HG02973 (cell line): Measurements from ENCODE around the gene NUMBL.

Experiments used
- ATAC-seq: cut with Tn5 transposase; IDR thresholded peaks from one replicate; pipeline ENCODE4 v1.9.1; 2021; ENCODE audit warnings: moderate library complexity; ENCODE audit not compliant: unreplicated experiment

NUMBL gene

GRCh38 chr19:40691421-40692211 is 1.2 kb upstream of the NUMBL start:
- no peak for ATAC-seq

GRCh38 chr19:40690693-40691420 is 406 bp upstream of the NUMBL start:
- peak; percentile 41 for ATAC-seq

- no peak for ATAC-seq
Observed at GRCh38 chr19:40689339-40690049, 957 bp downstream of the NUMBL start.

GRCh38 chr19:40688987-40689338 is 1.5 kb downstream of the NUMBL start:
- no peak for ATAC-seq

DNA sequence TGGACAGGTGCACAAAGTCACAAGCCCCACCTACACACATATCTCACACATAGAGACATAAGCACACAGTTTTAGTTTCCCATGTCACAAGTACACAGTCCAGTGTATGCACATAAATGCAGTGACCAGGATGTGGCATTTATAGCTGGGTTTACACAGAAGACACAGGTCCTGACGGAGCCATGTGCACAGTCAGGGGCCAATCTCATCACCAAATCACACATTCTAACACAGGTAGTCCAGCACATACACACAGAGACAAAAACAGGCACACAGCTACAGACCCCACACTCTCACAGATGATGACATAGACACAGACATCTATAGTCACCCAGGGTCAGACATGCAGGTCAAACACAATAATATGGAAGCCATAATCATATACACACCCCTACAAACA is 2.1 kb downstream of the NUMBL start:
- ATAC-seq, result no peak

DNA sequence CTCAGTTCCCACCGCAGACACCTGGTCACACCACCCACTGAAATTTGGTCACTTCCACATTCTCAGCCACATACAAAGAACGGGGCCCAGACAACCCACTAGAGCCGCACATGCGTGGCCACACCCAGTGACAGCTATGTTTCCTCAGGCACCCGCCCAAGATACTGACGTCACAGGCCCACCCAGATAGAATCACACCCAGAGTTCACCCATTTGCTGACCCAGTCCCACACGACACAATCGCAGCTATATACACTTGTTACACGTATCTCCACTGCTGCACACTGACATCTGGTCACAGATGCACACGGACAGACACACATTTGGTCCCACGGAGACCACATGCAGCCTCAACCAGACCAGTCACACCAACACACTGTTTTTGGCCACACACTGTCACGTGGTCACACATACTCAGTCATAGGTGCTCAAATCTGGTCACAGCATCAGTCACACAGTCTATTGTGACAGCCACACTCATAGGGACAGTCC is 2.9 kb downstream of the NUMBL start:
- no peak for ATAC-seq

DNA sequence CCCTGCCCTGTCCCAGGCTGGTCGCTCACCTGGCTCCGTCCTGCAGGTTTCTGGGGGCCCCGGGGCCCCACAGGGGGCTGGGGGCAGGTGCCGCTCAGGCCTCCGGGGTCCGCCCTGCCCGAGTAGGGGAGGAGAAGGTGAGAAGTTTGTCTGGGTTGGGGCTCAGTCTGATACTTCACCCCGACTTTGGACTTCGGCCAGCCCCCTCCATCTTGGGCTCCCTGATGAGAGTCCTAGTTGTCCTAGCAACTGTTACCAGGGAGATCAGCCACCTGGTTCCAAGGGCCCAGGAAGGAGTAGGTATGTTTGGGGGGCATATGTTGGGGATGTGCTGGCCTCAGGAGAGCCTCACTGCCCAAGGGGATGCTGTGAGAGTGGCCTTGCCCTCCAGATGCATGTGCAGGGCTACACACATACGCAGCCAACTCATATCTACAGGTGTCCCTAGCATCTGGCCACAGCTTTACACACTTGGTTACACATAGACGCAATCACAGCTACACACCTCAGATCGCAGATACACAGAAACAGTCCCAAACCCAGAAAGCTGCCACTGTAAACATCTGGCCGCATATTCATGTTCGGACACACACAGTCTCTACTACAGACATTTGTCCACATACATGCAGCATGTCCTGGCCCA is 3.4 kb downstream of the NUMBL start:
- no peak for ATAC-seq

DNA sequence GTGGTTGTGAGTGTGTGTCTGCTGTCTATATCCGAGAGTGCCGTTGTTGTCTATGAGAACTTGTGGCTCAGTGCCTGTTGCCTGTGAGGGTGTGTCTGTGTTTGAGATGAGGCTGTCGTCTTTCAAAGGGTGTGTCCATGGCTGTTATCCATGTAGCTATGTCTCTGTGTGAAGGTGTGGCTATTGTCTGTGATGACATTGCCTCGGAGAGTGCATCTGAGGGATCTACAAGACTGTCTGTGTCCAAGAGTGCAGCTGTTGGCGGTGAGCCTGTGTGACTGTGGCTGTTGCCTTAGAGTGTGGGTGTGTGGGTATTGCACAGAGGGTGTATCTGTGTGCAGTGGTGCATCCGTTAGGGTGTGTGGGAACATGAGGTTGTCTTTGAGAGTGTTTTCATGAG is 4.9 kb downstream of the NUMBL start:
- ATAC-seq, result no peak

GRCh38 chr19:40685016-40685526 is 5.4 kb downstream of the NUMBL start:
- ATAC-seq, result no peak

GRCh38 chr19:40684280-40684679 is 6.2 kb downstream of the NUMBL start:
- ATAC-seq, result no peak

GRCh38 chr19:40683437-40683836 is 7.0 kb downstream of the NUMBL start:
- ATAC-seq, result no peak

GRCh38 chr19:40682431-40682964 is 8.0 kb downstream of the NUMBL start:
- no peak for ATAC-seq

DNA sequence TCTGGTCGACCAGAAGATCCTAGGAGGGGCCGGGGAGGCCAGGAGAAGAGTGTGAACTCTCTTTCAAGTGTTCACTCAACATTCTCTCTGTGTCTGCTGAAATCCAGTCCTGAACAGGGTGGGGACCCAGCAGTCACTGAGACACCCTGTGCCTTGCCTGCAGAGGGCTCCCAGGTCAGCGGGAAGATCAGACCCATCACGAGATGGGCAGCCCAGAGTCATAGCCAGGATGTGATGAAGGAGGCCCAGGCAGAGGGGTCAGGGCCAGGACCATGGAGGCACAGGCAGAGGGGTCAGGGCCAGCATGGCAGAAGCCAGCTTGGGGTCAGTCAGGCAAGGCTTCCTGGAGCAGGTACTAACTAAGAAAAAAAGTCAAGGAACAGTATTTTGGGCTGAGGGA is 9.4 kb downstream of the NUMBL start:
- no peak for ATAC-seq

DNA sequence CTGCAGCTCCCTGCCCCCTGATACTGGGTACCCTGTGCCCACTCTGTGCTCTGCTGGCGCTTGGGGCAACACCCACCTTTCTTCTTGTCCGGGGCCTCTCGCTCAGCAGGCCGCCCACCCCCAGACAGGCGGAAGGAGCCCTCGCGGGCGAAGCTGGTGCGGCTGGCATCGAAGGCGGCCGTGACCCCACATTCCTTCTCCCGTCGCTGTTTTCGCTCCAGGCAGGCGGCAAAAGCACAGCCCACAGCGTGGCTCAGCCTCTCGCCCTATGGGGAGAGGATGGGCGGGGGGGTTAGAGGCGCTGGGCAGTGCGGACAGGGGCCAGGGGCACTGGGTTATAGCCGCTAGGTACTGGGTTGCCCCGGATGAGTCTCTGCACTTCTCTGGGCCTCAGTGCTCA is 13.3 kb downstream of the NUMBL start:
- no peak for ATAC-seq

- no peak for ATAC-seq
Observed at GRCh38 chr19:40674291-40674690, 16.2 kb downstream of the NUMBL start.

DNA sequence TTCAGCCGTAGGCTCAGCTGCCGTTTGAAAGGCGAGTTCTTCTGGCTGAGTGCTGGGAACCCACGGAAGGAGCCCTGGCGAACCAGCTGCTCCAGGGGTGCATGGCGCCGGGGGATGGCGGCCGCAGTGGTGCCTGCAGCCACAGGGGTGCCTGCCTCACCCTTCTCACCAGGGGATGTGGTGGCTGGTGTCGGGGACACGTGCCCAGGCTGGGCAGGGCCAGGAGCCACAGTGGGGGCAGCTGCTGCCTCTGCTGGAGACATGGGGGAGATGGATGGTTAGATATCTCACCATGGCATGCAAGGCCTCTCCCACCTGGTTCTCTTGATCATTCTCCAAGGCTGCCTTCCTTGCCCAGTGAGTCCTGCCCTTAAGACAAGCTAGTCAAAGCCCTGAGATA is 17.1 kb downstream of the NUMBL start:
- no peak for ATAC-seq

GRCh38 chr19:40672573-40673299 is 17.7 kb downstream of the NUMBL start:
- no peak for ATAC-seq

- no peak for ATAC-seq
Observed at GRCh38 chr19:40672038-40672437, 18.4 kb downstream of the NUMBL start.

DNA sequence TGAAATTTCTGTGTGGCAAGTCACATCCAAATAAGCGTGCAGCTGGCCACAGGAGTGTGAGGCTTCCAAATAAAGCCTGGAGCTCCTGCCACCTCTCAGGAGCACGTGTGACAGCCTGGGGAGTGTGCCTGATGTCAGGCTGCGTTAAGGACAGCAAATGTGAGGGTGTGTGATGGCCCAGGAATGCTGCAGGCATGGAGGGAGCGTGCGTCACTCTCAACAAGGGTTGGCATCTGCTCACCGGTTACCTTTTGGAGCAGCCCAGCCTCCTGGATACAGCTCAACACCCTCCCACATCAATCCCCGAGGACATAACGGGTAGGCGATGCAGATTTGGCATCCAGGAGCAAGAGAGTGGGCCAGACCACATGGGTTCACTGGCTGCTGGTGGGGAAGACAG is 19.0 kb downstream of the NUMBL start:
- no peak for ATAC-seq

GRCh38 chr19:40668991-40669614 is 21.3 kb downstream of the NUMBL start:
- no peak for ATAC-seq
